ENCODE results near the gene BCKDHB. TPM values are rescaled to one million over a fixed set of nuclear protein-coding genes. Genes with fewer than 3 reads are reported as not detected.

Gene BCKDHB
- total and polyA plus RNA-seq, 4 donors: 11.7 to 19.9 (median 16.5) TPM

Other genes starting within 250 kb of the BCKDHB start
- 1 to 10 TPM; 2.4 to 3.3 TPM for gene ELOVL4, start 159.1 kb upstream of the BCKDHB start, total RNA-seq
- gene ELOVL4, start 159.1 kb upstream of the BCKDHB start, polyA plus RNA-seq: 1 to 10 TPM; 1.6 to 2.3 TPM
- under 1 TPM; 0.45 to 0.84 TPM for gene TTK, start 102.0 kb upstream of the BCKDHB start, total RNA-seq
- 1 to 10 TPM in 1 of 2 donors, not detected in 1; 1.6 TPM for gene TTK, start 102.0 kb upstream of the BCKDHB start, polyA plus RNA-seq